ENCODE measurements around the gene PCCB.

Gene PCCB

DNA sequence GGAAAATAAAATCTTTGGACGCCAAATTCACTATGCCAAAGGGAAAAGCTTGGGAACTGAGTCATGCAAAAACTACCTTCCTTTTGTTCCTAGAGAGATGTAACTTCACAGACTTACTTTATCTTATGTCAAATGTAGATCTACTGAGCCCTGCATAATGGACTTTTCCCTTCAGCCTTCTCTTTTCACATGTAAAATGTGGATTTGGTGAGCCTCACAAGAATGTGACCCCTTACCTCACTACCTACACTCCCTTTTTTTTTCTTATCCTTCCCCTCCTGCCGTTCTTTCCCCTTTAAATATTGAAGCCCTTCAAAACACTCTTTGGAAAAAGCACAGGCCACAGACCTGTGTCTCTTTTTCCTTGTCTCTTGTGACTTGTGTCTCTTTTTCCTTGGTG, 14.0 kb upstream of the PCCB start:
- TF ChIP-seq ZFX (IDR thresholded peaks at IDR 0.05) (no peak), CTCF (conservative IDR thresholded peaks at IDR 0.05) (no peak)
- H3K27ac ChIP-seq, result no peak overlapping the region

DNA sequence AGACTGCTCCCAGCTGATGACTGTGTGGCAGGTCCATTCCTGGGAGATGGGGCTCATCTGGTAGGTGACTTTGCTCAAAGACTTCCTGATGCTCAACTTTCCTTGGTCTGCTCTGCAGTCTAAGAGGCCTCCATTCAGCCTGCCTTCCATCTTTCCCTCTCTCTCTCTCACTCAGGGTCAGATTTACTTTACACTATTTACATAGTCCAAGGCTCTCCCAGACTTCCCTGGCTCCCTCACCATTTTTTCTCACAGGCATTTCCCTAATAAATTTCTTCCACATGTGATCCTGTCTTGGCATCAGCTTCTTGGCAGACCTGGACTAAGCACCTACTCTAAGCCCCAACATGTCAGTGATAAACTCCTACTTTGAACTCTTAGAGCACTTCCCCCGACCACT, 13.0 kb upstream of the PCCB start:
- no peak for TF ChIP-seq ZFX (IDR thresholded peaks at IDR 0.05)
- TF ChIP-seq CTCF (conservative IDR thresholded peaks at IDR 0.05), result no peak
- no peak overlapping the region for H3K27ac ChIP-seq

GRCh38 chr3:136237961-136238649, 12.0 kb upstream of the PCCB start:
- no peak overlapping the region for H3K27ac ChIP-seq
- TF ChIP-seq CTCF (conservative IDR thresholded peaks at IDR 0.05) (no peak), ZFX (IDR thresholded peaks at IDR 0.05) (no peak)

DNA sequence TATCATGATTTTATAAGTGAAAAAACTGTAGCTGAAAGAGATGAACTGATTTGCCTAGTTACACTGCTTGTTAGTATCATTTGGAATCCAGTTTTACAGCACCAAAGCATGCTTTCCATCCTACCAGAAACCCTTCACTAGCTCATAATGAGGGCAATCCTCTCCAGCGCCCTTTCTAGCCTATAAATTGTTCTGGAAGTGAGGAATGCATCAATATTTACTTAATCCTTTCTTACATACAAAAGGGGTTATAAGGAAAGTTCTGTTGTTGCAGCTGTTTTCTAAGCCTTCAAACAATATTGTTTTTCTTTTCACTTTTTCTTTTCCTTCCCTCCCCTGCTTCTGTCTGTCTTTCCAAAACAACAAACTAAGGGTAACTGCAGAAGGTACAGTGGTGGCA, 11.0 kb upstream of the PCCB start:
- TF ChIP-seq ZFX (IDR thresholded peaks at IDR 0.05), result no peak
- no peak for TF ChIP-seq CTCF (conservative IDR thresholded peaks at IDR 0.05)
- H3K27ac ChIP-seq, result no peak overlapping the region

DNA sequence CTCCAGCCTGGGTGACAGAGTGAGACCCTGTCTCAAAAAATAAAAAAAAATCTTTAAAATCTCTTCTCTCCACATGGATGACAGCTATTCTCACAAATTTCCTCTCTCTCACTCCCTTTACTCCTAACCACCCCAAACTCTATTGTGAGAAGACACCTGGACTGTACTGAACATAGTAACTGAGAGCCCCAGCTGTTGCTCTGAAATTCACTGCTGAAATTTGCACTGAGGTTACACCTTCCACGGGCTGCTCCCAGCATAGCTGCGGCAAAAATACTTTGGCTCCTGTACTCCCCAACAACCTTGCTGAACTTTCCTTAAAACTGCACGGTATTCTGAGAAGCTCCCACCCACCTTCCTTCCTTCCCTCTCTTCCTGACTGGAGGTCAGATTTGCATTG, 4.4 kb upstream of the PCCB start:
- no peak for TF ChIP-seq ZFX (IDR thresholded peaks at IDR 0.05)
- TF ChIP-seq CTCF (conservative IDR thresholded peaks at IDR 0.05), result no peak
- no peak overlapping the region for H3K27ac ChIP-seq

DNA sequence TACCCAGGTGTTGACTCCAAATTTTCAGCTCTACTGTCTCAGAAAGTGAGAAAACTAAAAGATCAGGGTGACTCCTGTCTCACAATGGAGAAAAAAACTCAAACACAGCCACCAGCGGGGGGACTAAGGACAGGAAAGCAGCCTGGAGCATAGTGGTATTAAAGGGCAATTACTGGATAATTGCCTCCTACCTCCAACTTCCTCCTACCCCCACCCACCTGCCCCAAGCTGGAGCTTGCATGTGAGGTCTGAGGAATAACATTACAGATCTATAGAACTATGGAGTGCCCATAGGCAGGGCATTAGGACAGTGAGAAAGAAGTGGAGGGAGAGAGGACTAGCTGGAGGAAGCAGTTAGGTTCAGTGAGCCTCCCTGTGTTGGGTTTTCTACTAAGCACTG, 2.7 kb upstream of the PCCB start:
- TF ChIP-seq ZFX (IDR thresholded peaks at IDR 0.05) (no peak), CTCF (conservative IDR thresholded peaks at IDR 0.05) (no peak)
- no peak overlapping the region for H3K27ac ChIP-seq

DNA sequence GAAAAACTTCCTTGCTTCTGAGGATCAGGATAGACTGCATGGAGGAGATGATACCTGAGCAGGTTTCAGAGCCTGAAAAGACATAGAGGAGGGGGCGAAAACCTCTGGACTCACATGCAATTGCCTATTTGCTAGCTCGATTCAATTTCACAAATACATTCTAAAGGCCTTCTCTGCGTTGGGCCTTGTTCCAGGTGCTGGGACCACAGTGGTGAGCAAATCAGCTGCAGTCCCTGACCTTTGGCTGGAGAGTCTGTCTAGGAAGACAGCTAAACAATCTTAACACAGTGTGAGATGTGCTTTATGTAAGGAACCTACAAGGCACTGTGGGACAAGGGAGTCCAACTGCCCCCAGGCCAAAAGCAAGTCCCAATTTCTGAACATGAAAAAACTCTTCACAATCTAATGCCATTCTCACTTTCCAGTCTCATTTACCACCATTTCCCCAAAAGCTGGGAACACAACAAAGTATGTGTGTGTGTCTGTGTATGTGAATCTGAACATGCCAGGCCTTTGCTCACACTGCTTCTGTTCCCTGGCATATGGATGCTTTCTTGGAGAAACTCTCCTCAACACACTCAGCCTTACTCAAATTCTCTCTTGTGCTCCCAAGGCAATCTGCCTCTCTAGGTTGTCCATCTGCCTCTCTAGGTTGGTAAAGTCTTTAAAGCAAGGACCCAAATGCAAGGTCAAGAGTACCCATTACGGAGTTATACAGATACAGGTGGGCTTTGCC, 2.1 kb upstream of the PCCB start:
- TF ChIP-seq ZFX (IDR thresholded peaks at IDR 0.05), result no peak
- no peak for TF ChIP-seq CTCF (conservative IDR thresholded peaks at IDR 0.05)
- no peak overlapping the region for H3K27ac ChIP-seq
